HG02588 (cell line): ENCODE measurements around the gene HINT1.

Experiments used
- ATAC-seq: cut with Tn5 transposase; IDR thresholded peaks from one replicate; pipeline ENCODE4 v1.9.1; 2021; ENCODE audit warnings: mild to moderate bottlenecking, moderate library complexity; ENCODE audit not compliant: unreplicated experiment

Gene HINT1

GRCh38 chr5:131114754-131115153, 50.3 kb downstream of the HINT1 start:
- ATAC-seq: no peak

GRCh38 chr5:131112424-131112823, 52.6 kb downstream of the HINT1 start:
- ATAC-seq: no peak

- ATAC-seq: no peak
Observed at GRCh38 chr5:131110256-131110594, 54.8 kb downstream of the HINT1 start.

DNA sequence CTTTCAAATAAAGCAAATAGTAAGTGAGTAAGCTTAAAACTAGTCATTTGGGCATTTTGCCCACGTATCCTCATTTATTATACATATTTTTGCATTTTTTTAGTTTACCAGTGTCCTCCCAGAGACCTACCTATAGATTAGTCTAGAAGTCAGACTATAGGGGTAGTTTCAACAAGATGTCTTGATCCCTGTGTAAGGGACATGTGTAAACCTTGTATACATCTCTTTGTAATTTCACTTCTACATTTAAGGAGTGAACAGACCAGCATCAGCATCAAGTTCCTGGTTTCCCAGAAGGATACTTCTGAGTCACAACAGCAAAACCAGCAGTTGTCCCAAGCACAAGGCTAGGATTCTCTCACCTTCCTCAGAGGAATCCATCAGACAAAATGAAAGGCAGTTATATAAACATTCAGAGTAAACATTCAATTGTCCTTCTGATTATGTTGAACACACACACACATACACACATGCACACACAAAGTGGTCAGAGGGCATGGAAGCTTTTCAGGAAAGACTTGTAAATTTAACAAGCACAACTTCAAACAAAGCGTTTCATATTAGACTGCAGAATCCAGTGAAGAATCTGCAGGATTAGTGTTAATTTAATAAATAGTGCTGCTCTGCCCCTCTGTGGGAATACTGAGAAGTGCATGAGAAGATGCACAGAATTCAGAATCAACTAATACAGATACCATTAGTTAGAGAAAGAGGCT, 55.4 kb downstream of the HINT1 start:
- peak; percentile 71 for ATAC-seq
